HepG2 (cell line): Measurements from ENCODE around the gene OR10G8. TPM values are rescaled to one million over a fixed set of nuclear protein-coding genes. Genes with fewer than 3 reads are reported as not detected.

Experiments used
- AGO1 ChIP-seq: fragments of 200-400 bp; formaldehyde crosslinking; IDR thresholded peaks from 2 replicates; pipeline ENCODE4 v1.6.1; 2017; ENCODE audit warnings: mild to moderate bottlenecking, low read depth, low read length, moderate library complexity; ENCODE audit not compliant: poor library complexity, severe bottlenecking
- BATF2 ChIP-seq: sonication (generic); formaldehyde crosslinking; IDR thresholded peaks from 2 replicates; pipeline ENCODE4 v1.8.0; 2022; ENCODE audit warnings: mild to moderate bottlenecking, missing genetic modification reagents, moderate library complexity
- BORCS8-MEF2B ChIP-seq: sonication (generic); formaldehyde crosslinking; IDR thresholded peaks from 2 replicates; pipeline ENCODE4 v1.8.0; 2022; ENCODE audit warnings: mild to moderate bottlenecking, missing genetic modification reagents
- FOXJ3 ChIP-seq: sonication (generic); formaldehyde crosslinking; IDR thresholded peaks from 2 replicates; pipeline ENCODE4 v1.4.0; 2020; ENCODE audit warnings: missing genetic modification reagents, mild to moderate bottlenecking, borderline replicate concordance
- HBP1 ChIP-seq: IDR thresholded peaks from 2 replicates; pipeline ENCODE4 v1.6.1; 2016; ENCODE audit warnings: low read depth, control low read depth
- KDM3A ChIP-seq: IDR thresholded peaks from 2 replicates; pipeline ENCODE4 v1.6.1; 2018; ENCODE audit warnings: low read depth, missing compliant biosample characterization
- MYC ChIP-seq: sonication (generic); formaldehyde crosslinking; IDR thresholded peaks from 2 replicates; pipeline ENCODE4 v1.9.0; 2021; ENCODE audit warnings: missing genetic modification reagents, borderline replicate concordance
- PAF1 ChIP-seq: IDR thresholded peaks from 2 replicates; pipeline ENCODE4 v1.6.1; 2016; ENCODE audit warnings: missing genetic modification reagents, missing compliant biosample characterization
- SUZ12 ChIP-seq: fragments of 150-350 bp; IDR thresholded peaks from 2 replicates; pipeline ENCODE4 v1.6.1; 2014; ENCODE audit warnings: low read depth, low read length
- TCF7L2 ChIP-seq: IDR thresholded peaks from 2 replicates; pipeline ENCODE4 v1.6.1; 2011; ENCODE audit warnings: mild to moderate bottlenecking, low read depth, low read length, moderate library complexity
- THRA ChIP-seq: sonication (generic); formaldehyde crosslinking; IDR thresholded peaks from 2 replicates; pipeline ENCODE4 v1.4.0; 2020; ENCODE audit warnings: missing genetic modification reagents, borderline replicate concordance
- U2AF1 ChIP-seq: fragments of 200-400 bp; formaldehyde crosslinking; optimal IDR thresholded peaks from 2 replicates; pipeline ENCODE3; 2017; ENCODE audit warnings: mild to moderate bottlenecking, low read depth, low read length
- U2AF2 ChIP-seq: fragments of 200-400 bp; formaldehyde crosslinking; IDR thresholded peaks from 2 replicates; pipeline ENCODE4 v1.6.1; 2017; ENCODE audit warnings: low read depth, mild to moderate bottlenecking, low read length
- XBP1 ChIP-seq: sonication (generic); formaldehyde crosslinking; IDR thresholded peaks from 2 replicates; pipeline ENCODE4 v1.5.0; 2020; ENCODE audit warnings: missing genetic modification reagents
- XRCC5 ChIP-seq: fragments of 200-400 bp; formaldehyde crosslinking; optimal IDR thresholded peaks from 2 replicates; pipeline ENCODE3; 2017; ENCODE audit warnings: mild to moderate bottlenecking, low read length
- ZNF253 ChIP-seq: sonication (generic); formaldehyde crosslinking; IDR thresholded peaks from 2 replicates; pipeline ENCODE4 v1.8.0; 2022; ENCODE audit warnings: mild to moderate bottlenecking, missing genetic modification reagents, borderline replicate concordance
- ZNF292 ChIP-seq: sonication (generic); formaldehyde crosslinking; IDR thresholded peaks from 2 replicates; pipeline ENCODE4 v1.8.1; 2022; ENCODE audit warnings: mild to moderate bottlenecking, low read depth, missing genetic modification reagents, borderline replicate concordance
- ZNF446 ChIP-seq: sonication (generic); formaldehyde crosslinking; IDR thresholded peaks from 2 replicates; pipeline ENCODE4 v1.5.0; 2020; ENCODE audit warnings: mild to moderate bottlenecking, missing genetic modification reagents
- ZNF512 ChIP-seq: sonication (generic); formaldehyde crosslinking; IDR thresholded peaks from 2 replicates; pipeline ENCODE4 v1.4.0; 2020; ENCODE audit warnings: mild to moderate bottlenecking, missing genetic modification reagents
- ZNF512B ChIP-seq: sonication (generic); formaldehyde crosslinking; IDR thresholded peaks from 2 replicates; pipeline ENCODE4 v1.5.1; 2020; ENCODE audit warnings: missing genetic modification reagents, mild to moderate bottlenecking, borderline replicate concordance
- ZNF564 ChIP-seq: sonication (generic); formaldehyde crosslinking; IDR thresholded peaks from 2 replicates; pipeline ENCODE4 v1.8.1; 2023; ENCODE audit warnings: mild to moderate bottlenecking, missing genetic modification reagents
- polyA plus RNA-seq, 8 experiments: library from polyadenylated mRNA; depleted of rRNA in 3 of 8; stranded (reverse) in 7 of 8; unstranded in 1 of 8; fragments of >200 nt; fragmentation: Illumina TruSeq in 4 of 8; extraction: Trizol in 4 of 8; gene quantifications; 2 replicates each; pipeline versions ENCODE4 v1.2.1 to v1.2.3, GENCODE V29; 2011 to 2016; ENCODE audit warnings: low read depth in 4 of 8, missing spikeins in 1 of 8, mixed read lengths in 1 of 8; ENCODE audit not compliant: insufficient read depth in 1 of 8
- total RNA-seq, 5 experiments: library from RNA; depleted of rRNA; stranded (reverse); fragments of >200 nt; fragmentation: Illumina TruSeq; extraction: Trizol; gene quantifications; 2 replicates each; pipeline ENCODE4 v1.2.3, GENCODE V29; 2016; ENCODE audit warnings: low read depth in 1 of 5

OR10G8 gene
- total and polyA plus RNA-seq, 2 of the 13 experiments (the other 11 are each of a cell fraction or from before 2014, with no cell fraction given): not detected

- TF ChIP-seq PAF1 (CRISPR knock-in tag) (no peak), BORCS8-MEF2B (CRISPR knock-in tag) (no peak), HBP1 (CRISPR knock-in tag) (no peak), ZNF292 (no peak), ZNF253 (no peak), THRA (CRISPR knock-in tag) (no peak), ZNF512 (CRISPR knock-in tag) (no peak), XRCC5 (peak; percentile 68), ZNF446 (CRISPR knock-in tag) (no peak), ZNF512B (no peak), FOXJ3 (no peak), KDM3A (no peak), SUZ12 (no peak), U2AF2 (no peak), MYC (CRISPR knock-in tag) (peak; percentile 51; the same call in 1 of the 2 replicates), U2AF1 (no peak), BATF2 (CRISPR knock-in tag) (no peak), ZNF564 (CRISPR knock-in tag) (no peak), TCF7L2 (no peak), AGO1 (no peak), XBP1 (CRISPR knock-in tag) (no peak)
Measured at GRCh38 chr11:124069429-124070401, 43.1 kb downstream of the OR10G8 start (continued).
